HG02798 (cell line): Measurements from ENCODE around the gene RFWD3.
A peak's percentile ranks its signal among the peaks of the same experiment; 100 is the strongest.
"Not testable (repeated sequence)": the region's sequence is repeated elsewhere in the genome, so short reads cannot be mapped to it uniquely, and the experiment has no call there.

Experiments used
- ATAC-seq: cut with Tn5 transposase; IDR thresholded peaks from one replicate; pipeline ENCODE4 v1.9.1; 2021; ENCODE audit warnings: mild to moderate bottlenecking; ENCODE audit not compliant: unreplicated experiment, poor library complexity

The RFWD3 gene

DNA sequence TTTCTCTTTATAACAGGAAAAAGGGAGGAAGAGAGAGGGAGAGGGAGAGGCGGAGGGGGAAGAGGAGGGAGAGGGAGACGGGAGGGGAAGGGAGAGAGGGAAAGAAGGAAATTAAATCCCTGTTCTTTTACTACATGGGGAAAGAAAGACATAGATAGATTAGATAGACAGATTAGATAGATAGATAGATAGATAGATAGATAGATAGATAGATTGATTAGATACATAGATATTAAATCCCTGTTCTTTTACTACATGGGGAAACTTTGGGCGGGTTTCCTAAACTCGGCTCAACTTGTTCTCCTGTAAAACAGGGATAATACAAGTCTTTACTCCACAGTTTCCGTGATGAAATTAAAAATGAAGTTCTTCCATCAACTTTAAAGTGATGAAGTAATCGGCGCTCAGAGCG, 661 bp downstream of the RFWD3 start:
- no peak for ATAC-seq

DNA sequence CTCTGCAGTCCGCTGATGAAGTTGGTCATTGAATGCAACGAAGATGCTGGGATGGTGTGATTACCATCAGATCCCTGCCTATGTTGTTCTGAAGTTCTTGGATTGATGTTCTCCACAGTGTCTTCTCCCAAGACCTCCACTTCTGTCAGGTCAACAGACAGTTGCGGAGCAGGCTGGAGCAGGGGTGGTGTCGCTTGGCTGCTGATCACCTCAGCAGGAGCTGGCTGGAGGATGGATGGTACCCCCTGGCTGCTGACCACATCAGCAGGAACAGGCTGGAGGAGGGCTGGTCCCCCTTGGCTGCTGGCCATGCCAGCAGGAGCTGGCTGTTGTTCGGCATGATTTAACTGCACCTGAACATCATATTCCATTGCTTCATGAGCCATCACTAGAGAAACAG, 5.6 kb downstream of the RFWD3 start:
- no peak for ATAC-seq

- no peak for ATAC-seq
Measured at GRCh38 chr16:74660383-74660782, 6.3 kb downstream of the RFWD3 start.

DNA sequence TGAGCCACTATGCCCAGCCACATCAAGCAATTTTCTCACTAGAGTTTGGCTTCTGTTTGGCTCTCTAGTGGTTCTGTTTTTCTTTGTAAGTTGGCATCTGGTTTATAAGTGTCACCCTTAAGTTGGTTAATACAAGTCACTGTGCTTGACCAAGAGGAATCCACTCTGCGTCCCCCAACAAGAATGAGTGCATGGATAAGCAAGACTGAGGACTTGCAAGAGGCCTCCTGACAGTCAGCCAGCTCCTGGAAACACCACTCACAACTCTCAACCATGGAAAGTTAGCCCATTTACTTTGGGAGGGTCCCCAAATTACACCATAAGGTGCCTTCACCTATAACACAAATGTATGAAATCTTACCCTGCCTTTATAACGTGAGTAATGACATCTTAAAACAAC, 7.6 kb downstream of the RFWD3 start:
- ATAC-seq, result no peak

GRCh38 chr16:74657870-74658642, 8.6 kb downstream of the RFWD3 start:
- ATAC-seq, result no peak

GRCh38 chr16:74654536-74655050, 12.1 kb downstream of the RFWD3 start:
- no peak for ATAC-seq

GRCh38 chr16:74652883-74653282, 13.8 kb downstream of the RFWD3 start:
- ATAC-seq, result not testable (repeated sequence)

DNA sequence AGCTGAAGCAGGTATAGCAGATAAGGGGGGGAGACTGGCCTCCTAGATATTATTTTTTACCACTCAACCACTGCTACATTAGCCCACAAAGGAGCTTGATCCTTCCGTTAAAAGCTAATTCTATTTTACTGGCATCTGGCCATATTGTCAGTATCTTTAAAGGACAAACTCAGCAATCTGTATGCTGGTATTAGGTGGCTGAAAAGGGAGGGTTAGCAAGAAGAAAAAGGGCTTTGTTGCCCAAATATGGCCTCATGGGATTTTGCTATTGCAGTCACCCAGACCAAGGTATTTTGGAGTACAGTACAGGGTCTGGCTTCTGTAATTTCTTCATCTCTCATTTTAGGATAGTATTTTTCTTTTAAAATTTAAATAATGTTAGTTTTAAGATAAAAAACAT, 14.4 kb downstream of the RFWD3 start:
- ATAC-seq, result no peak

- no peak for ATAC-seq
Measured at GRCh38 chr16:74651841-74652240, 14.8 kb downstream of the RFWD3 start.

DNA sequence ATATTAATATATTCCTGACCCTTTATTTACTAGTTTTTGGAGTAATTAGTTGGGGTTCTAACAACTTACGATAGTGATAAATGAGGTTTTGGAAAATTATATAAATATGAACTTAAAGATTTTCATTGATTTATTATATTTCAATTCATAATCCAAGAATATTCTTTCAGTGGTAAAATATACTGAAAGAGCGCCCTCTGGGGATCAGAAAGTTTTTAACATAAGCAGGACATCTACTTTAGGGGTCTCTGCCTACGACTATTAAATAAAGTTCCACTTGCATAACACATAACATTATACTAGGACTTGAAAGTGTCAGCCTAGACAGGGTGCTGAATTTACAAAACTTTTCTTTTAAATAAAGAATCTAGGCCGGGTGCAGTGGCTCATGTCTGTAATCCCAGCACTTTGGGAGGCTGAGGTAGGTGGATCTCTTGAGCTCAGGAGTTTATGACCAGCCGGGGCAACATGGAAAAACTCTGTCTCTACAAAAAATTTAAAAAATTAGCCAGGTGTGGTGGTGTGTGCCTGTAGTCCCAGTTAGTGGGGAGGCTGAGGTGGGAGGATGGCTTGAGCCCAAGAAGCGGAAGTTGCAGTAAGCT, 15.6 kb downstream of the RFWD3 start:
- no peak for ATAC-seq

DNA sequence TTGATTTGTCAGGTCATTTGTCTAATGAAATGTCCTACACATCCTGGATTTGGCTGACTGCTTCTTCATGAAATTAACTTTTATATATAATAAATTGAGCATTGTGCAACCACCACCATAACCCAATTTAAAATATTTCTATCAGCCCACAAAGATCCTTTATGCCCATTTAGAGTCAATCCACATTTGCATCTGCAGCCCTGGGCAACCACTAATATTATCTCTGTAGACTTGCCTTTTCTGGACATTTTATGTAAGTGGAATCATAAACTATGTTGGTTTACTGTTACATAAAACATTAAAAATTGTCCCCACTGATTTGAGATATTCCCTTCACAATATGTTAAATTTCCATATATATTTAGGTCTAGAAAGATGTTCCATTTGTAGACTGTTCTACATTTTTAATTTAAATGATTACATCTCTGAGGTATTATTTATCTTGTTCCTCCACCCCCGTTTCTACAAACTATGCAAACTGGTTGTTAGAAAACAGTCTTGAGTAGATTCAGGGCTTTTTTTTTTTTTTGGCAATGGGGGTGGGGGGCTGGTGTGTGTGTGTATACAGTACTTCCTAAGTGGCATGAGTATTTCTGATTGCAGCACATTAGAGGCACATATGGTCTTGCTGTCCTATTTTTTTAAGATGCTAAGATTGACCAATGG, 16.7 kb downstream of the RFWD3 start:
- no peak for ATAC-seq

- no peak for ATAC-seq
Measured at GRCh38 chr16:74641969-74642368, 24.7 kb downstream of the RFWD3 start.

DNA sequence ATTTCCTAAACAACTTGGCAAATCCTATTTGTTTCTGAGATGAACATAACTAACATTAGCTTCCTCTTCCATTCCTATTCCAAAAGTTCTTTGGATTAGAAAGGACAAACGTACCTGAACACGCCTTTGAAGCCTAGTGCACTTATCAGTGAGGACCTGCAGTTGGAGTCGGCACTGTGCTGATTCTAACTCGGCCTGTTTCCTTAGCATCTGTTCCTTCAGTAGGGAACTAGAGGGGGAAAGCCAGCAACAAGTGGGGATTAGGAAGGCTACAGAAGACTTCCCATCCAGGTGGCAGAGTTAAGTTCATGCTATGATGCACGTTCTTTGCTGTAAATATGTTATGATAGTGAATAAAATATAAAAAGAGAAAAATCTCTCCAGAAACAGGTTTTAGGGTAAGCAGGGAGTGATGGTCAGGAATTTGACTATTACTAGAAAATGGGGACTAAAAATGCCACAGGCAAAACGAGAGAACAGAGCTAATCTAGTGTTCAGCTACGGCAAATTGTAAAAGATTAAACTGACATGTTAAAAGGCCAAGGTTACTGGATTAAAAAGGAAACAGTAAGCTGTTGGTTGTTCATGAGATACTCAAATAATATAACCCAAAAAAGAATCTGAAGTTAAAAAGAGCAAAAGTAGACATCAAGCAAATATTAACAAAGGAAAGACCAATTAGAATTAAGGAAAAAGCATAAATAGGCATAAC, 28.8 kb downstream of the RFWD3 start:
- no peak for ATAC-seq

GRCh38 chr16:74635303-74635702, 31.4 kb downstream of the RFWD3 start:
- ATAC-seq, result no peak

DNA sequence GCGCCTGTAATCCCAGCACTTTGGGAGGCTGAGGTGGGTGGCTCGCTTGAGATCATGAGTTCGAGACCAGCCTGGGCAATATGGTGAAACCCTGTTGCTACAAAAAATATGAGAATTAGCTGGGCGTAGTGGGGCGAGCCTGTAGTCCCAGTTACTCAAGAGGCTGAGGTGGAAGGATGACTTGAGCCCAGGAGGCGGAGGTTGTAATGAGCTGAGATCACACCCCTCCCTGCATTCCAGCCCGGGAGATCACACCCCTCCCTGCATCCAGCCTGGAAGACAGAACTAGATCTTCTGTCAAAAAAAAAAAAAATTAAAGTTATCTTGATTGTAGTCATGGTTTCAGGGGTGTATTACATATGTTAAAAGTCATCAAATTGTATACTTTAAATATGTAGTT, 33.0 kb downstream of the RFWD3 start:
- ATAC-seq, result no peak

DNA sequence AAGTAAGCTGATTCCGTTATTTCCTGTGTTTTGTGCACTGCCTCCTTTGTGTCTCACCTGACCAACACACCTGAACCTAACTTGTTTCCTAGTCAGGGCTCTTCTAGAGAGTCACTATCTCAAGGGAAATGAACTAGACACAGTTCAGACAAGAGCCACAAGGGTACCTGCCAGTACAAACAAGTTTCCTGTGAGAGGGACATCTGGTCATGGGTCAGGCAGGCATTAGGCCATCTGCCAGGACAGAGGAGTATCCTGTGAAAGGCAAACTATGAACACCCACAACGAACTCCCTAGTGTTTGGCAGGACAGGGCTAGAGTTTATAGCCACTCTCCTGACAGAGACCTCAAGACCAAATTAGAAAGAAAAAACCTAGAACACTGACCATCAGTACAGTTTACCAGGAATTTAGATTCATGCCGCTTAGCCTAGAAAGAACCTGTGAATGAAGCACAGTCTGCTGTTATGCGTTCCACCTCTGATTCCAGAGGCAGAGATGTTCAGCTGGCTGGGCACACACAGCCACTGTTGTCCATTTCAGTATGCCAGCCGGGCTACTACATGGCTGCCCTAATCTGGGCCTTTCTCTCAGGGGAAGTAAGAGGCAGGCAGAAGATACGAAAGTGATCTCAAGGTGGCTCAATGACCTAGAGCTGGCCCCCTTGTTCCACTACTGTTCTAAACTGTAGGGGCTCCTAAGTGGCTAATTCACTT, 39.0 kb downstream of the RFWD3 start:
- peak; percentile 11 for ATAC-seq

- peak; percentile 52 for ATAC-seq
Measured at GRCh38 chr16:74626741-74627416, 39.8 kb downstream of the RFWD3 start.

GRCh38 chr16:74625500-74626350, 41.0 kb downstream of the RFWD3 start:
- ATAC-seq, result no peak

DNA sequence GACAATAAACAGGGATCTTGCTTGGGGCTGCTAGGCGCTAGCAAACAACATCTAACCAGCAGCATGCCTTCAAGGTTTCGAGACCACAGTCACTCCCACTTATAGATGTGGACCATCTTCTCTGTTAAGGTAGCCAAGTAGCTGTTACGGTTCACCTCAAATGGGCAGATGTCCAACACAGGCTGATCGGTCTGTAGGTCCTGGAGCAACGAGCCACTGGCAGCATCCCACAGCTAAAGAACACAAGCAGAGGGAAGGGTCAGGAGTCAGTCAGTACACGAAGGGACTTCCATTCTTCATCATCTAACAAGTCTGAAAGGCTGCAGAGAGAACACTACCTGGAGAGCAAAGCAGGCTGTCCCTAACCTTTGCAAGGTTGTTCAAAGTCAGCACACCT, 42.8 kb downstream of the RFWD3 start:
- no peak for ATAC-seq
